Sigmoid colon (tissue), 7 donors: ENCODE data around the gene EMD. TPM values are rescaled to one million over a fixed set of nuclear protein-coding genes. Genes with fewer than 3 reads are reported as not detected.

Source experiments
- DNase-seq: peaks from one replicate; pipeline ENCODE4 v3.0.0-alpha.2; 2019
- H3K27ac ChIP-seq, 4 donors: fragments of 200-600 bp; sonication (generic); one replicate each; pipeline ENCODE4 v1.5.1; 2016 to 2019; ENCODE audit warnings: mild to moderate bottlenecking in 1 of 4
- H3K27me3 ChIP-seq, 3 donors: fragments of 200-600 bp; sonication (generic); one replicate each; pipeline ENCODE4 v1.5.1; 2019; ENCODE audit warnings: mild to moderate bottlenecking in 1 of 3
- H3K36me3 ChIP-seq, 4 donors: fragments of 200-600 bp; sonication (generic); one replicate each; pipeline ENCODE4 v1.5.1; 2016 to 2019
- H3K4me1 ChIP-seq, 4 donors: fragments of 200-600 bp; sonication (generic); one replicate each; pipeline ENCODE4 v1.5.1; 2017 to 2019
- H3K4me3 ChIP-seq, 4 donors: fragments of 200-600 bp; sonication (generic); one replicate each; pipeline ENCODE4 v1.5.1; 2017 to 2019; ENCODE audit warnings: mild to moderate bottlenecking in 2 of 4, moderate library complexity in 1 of 4
- H3K9me3 ChIP-seq, 4 donors: fragments of 200-600 bp in 3 of 4; sonication (generic) in 3 of 4; one replicate each; pipeline versions ENCODE4 v1.5.1 to v1.6.1; 2013 to 2019
- CTCF ChIP-seq, 4 experiments: fragments of 450-650 bp in 3 of 4; fragments of 200-600 bp in 1 of 4; IDR thresholded peaks; one replicate each; pipeline ENCODE4 v1.5.1; 2016 to 2019; ENCODE audit warnings: antibody characterized with exemption in 4 of 4, mild to moderate bottlenecking in 3 of 4, moderate library complexity in 2 of 4
- EP300 ChIP-seq, 4 donors: sonication (generic); formaldehyde crosslinking; IDR thresholded peaks; one replicate each; pipeline ENCODE4 v1.6.1; 2017; ENCODE audit warnings: antibody characterized with exemption in 4 of 4
- POLR2A ChIP-seq, 2 donors: fragments of 450-650 bp; IDR thresholded peaks; one replicate each; pipeline ENCODE4 v1.6.1; 2016; ENCODE audit warnings: antibody characterized with exemption in 2 of 2, mild to moderate bottlenecking in 2 of 2, moderate library complexity in 2 of 2
- POLR2AphosphoS5 ChIP-seq, 4 donors: sonication (generic); formaldehyde crosslinking; IDR thresholded peaks; one replicate each; pipeline ENCODE4 v1.6.1; 2017; ENCODE audit warnings: antibody characterized with exemption in 4 of 4
- WGBS, 2 donors: extraction: QIAGEN DNeasy Blood & Tissue Kit; methylation state at CpG; one replicate each; pipeline ENCODE4 v1.1.7; 2013; 5-methylcytosine and 5-hydroxymethylcytosine counted together
- intact Hi-C: fragments of 100-400 bp; cut with DNase I; formaldehyde crosslinking; loops from one replicate; pipeline ENCODE4 v1.15.1; 2023
- polyA plus RNA-seq, 3 donors: library from polyadenylated mRNA; stranded (reverse); fragments of 200-250 nt; gene quantifications; one replicate each; pipeline ENCODE4 v1.2.3, GENCODE V29; 2013
- total RNA-seq, 4 donors: library from RNA; depleted of rRNA; stranded (reverse); fragments of >200 nt; gene quantifications; one replicate each; pipeline ENCODE4 v1.1.0, GENCODE V29; 2016
- donor health status: healthy with polysubstance abuse.
- donor health status: Bipolar disorder and iron deficiency.
- donor health status: healthy.

EMD gene
- total and polyA plus RNA-seq, 7 donors, result 40.7 to 87.9 (median 46.0) TPM

- no peak for DNase-seq
- no peak for TF ChIP-seq CTCF (IDR thresholded peaks at IDR 0.05)
- TF ChIP-seq POLR2A (IDR thresholded peaks at IDR 0.05), result no peak
- TF ChIP-seq EP300 (IDR thresholded peaks at IDR 0.05), result no peak
- TF ChIP-seq POLR2AphosphoS5 (IDR thresholded peaks at IDR 0.05), result no peak
- Histone ChIP-seq H3K4me1 (peaks cover 0 to 8% (median 7%) of the 10 kb centered on the region in 4 donors), H3K36me3 (no peaks in the 10 kb centered on the region), H3K9me3 (no peaks in the 10 kb centered on the region), H3K4me3 (peak overlapping the region; percentile 10 to 32 (median 25)), H3K27ac (peak overlapping the region; percentile 58 to 71 (median 62)), H3K27me3 (no peaks in the 10 kb centered on the region)
- intact Hi-C loops, result no loop called here
- 26 to 33% methylated on average over 10 of the region's 10 CpGs for WGBS, 2 donors
Observed at GRCh38 chrX:154408659-154409221, 29.6 kb downstream of the EMD start.

GRCh38 chrX:154409222-154409871 is 30.3 kb downstream of the EMD start, which contains the start of gene DNASE1L1:
DNASE1L1 (minus strand) TSS chrX:154409254; CDS start chrX:154405568, 3,686 bp downstream.
- Histone ChIP-seq H3K9me3 (no peaks in the 10 kb centered on the region), H3K4me1 (peaks cover 0 to 8% (median 7%) of the 10 kb centered on the region in 4 donors), H3K27me3 (no peaks in the 10 kb centered on the region), H3K36me3 (no peaks in the 10 kb centered on the region), H3K27ac (peak within 1 kb of the TSS; percentile 58 to 71 (median 62)), H3K4me3 (peak within 1 kb of the TSS; percentile 10 to 32 (median 25))
- intact Hi-C loops, result no loop called here
- WGBS, 2 donors, result 14 to 31% methylated on average over 24 to 26 of the region's 26 CpGs
- TF ChIP-seq CTCF (IDR thresholded peaks at IDR 0.05), result no peak
- peak in 2 of 4 donors; percentile 19 to 23 for TF ChIP-seq POLR2AphosphoS5 (IDR thresholded peaks at IDR 0.05)
- DNase-seq, result peak; percentile 86

GRCh38 chrX:154411981-154412340 is 32.9 kb downstream of the EMD start:
- Histone ChIP-seq H3K36me3 (no peaks in the 10 kb centered on the region), H3K9me3 (no peaks in the 10 kb centered on the region), H3K27ac (peak overlapping the region; percentile 93 to 94 (median 93)), H3K4me1 (peaks cover 0 to 8% (median 7%) of the 10 kb centered on the region in 4 donors), H3K4me3 (peak overlapping the region; percentile 62 to 86 (median 82)), H3K27me3 (no peaks in the 10 kb centered on the region)
- peak; percentile 90 for DNase-seq
- 0 to 1% methylated on average over 29 of the region's 29 CpGs for WGBS, 2 donors
- intact Hi-C loops, result loop anchor here (5.0 kb wide), 1 partner anchor 65 kb away; the partner anchor contains the start of gene LAGE3
- TF ChIP-seq EP300 (IDR thresholded peaks at IDR 0.05), result no peak
- TF ChIP-seq POLR2AphosphoS5 (IDR thresholded peaks at IDR 0.05), result peak; percentile 33 to 80 (median 62)

GRCh38 chrX:154412468-154412867 is 33.4 kb downstream of the EMD start:
- H3K4me3 ChIP-seq, result peak overlapping the region; percentile 62 to 86 (median 82)
- H3K9me3 ChIP-seq, result no peaks in the 10 kb centered on the region
- intact Hi-C loops, result loop anchor here (5.0 kb wide), 1 partner anchor 65 kb away; the partner anchor contains the start of gene LAGE3
- no peaks in the 10 kb centered on the region for H3K27me3 ChIP-seq
- peak overlapping the region; percentile 93 to 94 (median 93) for H3K27ac ChIP-seq
- H3K36me3 ChIP-seq, result no peaks in the 10 kb centered on the region
- peaks cover 0 to 8% (median 7%) of the 10 kb centered on the region in 4 donors for H3K4me1 ChIP-seq
- WGBS, 2 donors, result 5 to 9% methylated on average over 4 of the region's 4 CpGs
- TF ChIP-seq POLR2AphosphoS5 (IDR thresholded peaks at IDR 0.05) (no peak), POLR2A (IDR thresholded peaks at IDR 0.05) (no peak), CTCF (IDR thresholded peaks at IDR 0.05) (no peak), EP300 (IDR thresholded peaks at IDR 0.05) (no peak)
- no peak for DNase-seq

- no peak for TF ChIP-seq CTCF (IDR thresholded peaks at IDR 0.05)
- no peak for TF ChIP-seq POLR2AphosphoS5 (IDR thresholded peaks at IDR 0.05)
- no peak for TF ChIP-seq EP300 (IDR thresholded peaks at IDR 0.05)
- TF ChIP-seq POLR2A (IDR thresholded peaks at IDR 0.05), result no peak
- no peaks in the 10 kb centered on the region for H3K9me3 ChIP-seq
- H3K36me3 ChIP-seq, result no peaks in the 10 kb centered on the region
- no peak for DNase-seq
- WGBS, 2 donors, result 43 to 78% methylated on average over 8 of the region's 8 CpGs
- H3K27me3 ChIP-seq, result no peaks in the 10 kb centered on the region
- peaks cover 0 to 8% (median 7%) of the 10 kb centered on the region in 4 donors for H3K4me1 ChIP-seq
- intact Hi-C loops, result loop anchor here (5.0 kb wide), 1 partner anchor 64 kb away; the partner anchor contains the start of gene LAGE3
- H3K27ac ChIP-seq, result peak overlapping the region in 2 of 4 donors; percentile 93
- H3K4me3 ChIP-seq, result no peak overlapping the region
Observed at GRCh38 chrX:154413142-154413541, 34.0 kb downstream of the EMD start.
